SK-N-SH (cell line): Measurements from ENCODE around the gene PSD. TPM values are rescaled to one million over a fixed set of nuclear protein-coding genes. Genes with fewer than 3 reads are reported as not detected.

ENCODE experiments used
- CTCF ChIA-PET: fragments of 300-600, 350-600 bp; formaldehyde crosslinking; extraction: SDS; loops from one replicate; lab custom pipeline; 2021; lab: Yijun Ruan, JAX
- POLR2A ChIA-PET: fragments of 350-600 bp; sonication (Branson Sonifier 250); formaldehyde crosslinking; extraction: SDS; loops from one replicate; lab custom pipeline; 2020; ENCODE audit warnings: antibody characterized with exemption, inconsistent platforms; lab: Yijun Ruan, JAX
- DNase-seq: peaks from one replicate; pipeline ENCODE4 v3.0.0; 2012
- H2AFZ ChIP-seq: fragments of 200-600 bp; sonication (generic); 2 replicates; pipeline ENCODE4 v1.8.1; 2016; ENCODE audit warnings: antibody characterized with exemption, mild to moderate bottlenecking, low read depth
- H3F3A ChIP-seq: fragments of 200-600 bp; sonication (generic); replicated peaks from 2 replicates; pipeline ENCODE3; 2016; ENCODE audit warnings: antibody characterized with exemption, mild to moderate bottlenecking; ENCODE audit not compliant: insufficient read depth
- H3K27ac ChIP-seq, 2 experiments: fragments of 200-500 bp in 1 of 2; fragments of 200-600 bp in 1 of 2; sonication (Bioruptor generic) in 1 of 2; sonication (generic), shearing (Covaris generic) in 1 of 2; 2 replicates each; pipeline versions ENCODE4 v1.5.1 to v1.6.1; 2014 to 2016; ENCODE audit warnings: low read depth in 2 of 2, inconsistent platforms in 1 of 2, low read length in 1 of 2, mild to moderate bottlenecking in 1 of 2, mixed read lengths in 1 of 2
- H3K27me3 ChIP-seq: fragments of 200-600 bp; sonication (generic), shearing (Covaris generic); 2 replicates; pipeline ENCODE4 v1.6.1; 2016; ENCODE audit warnings: mixed run types; ENCODE audit not compliant: insufficient read depth
- H3K36me3 ChIP-seq, 2 experiments: fragments of 200-500 bp in 1 of 2; fragments of 200-600 bp in 1 of 2; sonication (Bioruptor generic) in 1 of 2; sonication (generic) in 1 of 2; replicated peaks in 1 of 2; 2 replicates each; pipeline versions ENCODE3 to v1.5.1; 2014 to 2016; ENCODE audit warnings: low read length in 1 of 2, mild to moderate bottlenecking in 1 of 2; ENCODE audit not compliant: insufficient read depth in 2 of 2, control insufficient read depth in 1 of 2
- H3K4me1 ChIP-seq, 2 experiments: fragments of 200-500 bp in 1 of 2; fragments of 200-600 bp in 1 of 2; sonication (Bioruptor generic) in 1 of 2; sonication (generic), shearing (Covaris generic) in 1 of 2; 2 replicates each; pipeline versions ENCODE4 v1.5.1 to v1.6.1; 2014 to 2016; ENCODE audit warnings: low read depth in 1 of 2, low read length in 1 of 2, mixed run types in 1 of 2; ENCODE audit not compliant: insufficient read depth in 2 of 2, control insufficient read depth in 1 of 2
- H3K4me2 ChIP-seq: fragments of 200-600 bp; sonication (generic), shearing (Covaris generic); 2 replicates; pipeline ENCODE4 v1.6.1; 2017; ENCODE audit warnings: mixed run types
- H3K4me3 ChIP-seq, 2 experiments: fragments of 200-500 bp in 1 of 2; fragments of 200-600 bp in 1 of 2; sonication (Bioruptor generic) in 1 of 2; sonication (generic), shearing (Covaris generic) in 1 of 2; 2 replicates each; pipeline versions ENCODE4 v1.5.1 to v1.8.1; 2014 to 2016; ENCODE audit warnings: low read depth in 2 of 2, inconsistent platforms in 1 of 2, low read length in 1 of 2, mild to moderate bottlenecking in 1 of 2, mixed read lengths in 1 of 2, moderate library complexity in 1 of 2
- H3K79me2 ChIP-seq: fragments of 200-600 bp; sonication (generic); 2 replicates; pipeline ENCODE4 v1.8.1; 2017; ENCODE audit warnings: mild to moderate bottlenecking; ENCODE audit not compliant: insufficient read depth
- H3K9ac ChIP-seq: fragments of 200-600 bp; sonication (generic); 2 replicates; pipeline ENCODE4 v1.6.1; 2017; ENCODE audit warnings: mixed run types
- H3K9me2 ChIP-seq: fragments of 200-600 bp; sonication (generic); 2 replicates; pipeline ENCODE4 v1.6.1; 2017; ENCODE audit warnings: mixed run types
- H3K9me3 ChIP-seq: fragments of 200-600 bp; sonication (generic); 2 replicates; pipeline ENCODE4 v1.6.1; 2017; ENCODE audit warnings: mixed run types, mild to moderate bottlenecking, moderate library complexity
- H4K20me1 ChIP-seq: fragments of 200-600 bp; sonication (generic); 2 replicates; pipeline ENCODE4 v1.6.1; 2017; ENCODE audit warnings: mild to moderate bottlenecking, mixed run types; ENCODE audit not compliant: insufficient read depth
- EP300 ChIP-seq, 2 experiments: IDR thresholded peaks; 2 replicates each; pipeline versions ENCODE4 v1.4.0 to v1.6.1; 2012; ENCODE audit warnings: borderline replicate concordance in 1 of 2, low read depth in 1 of 2, low read length in 1 of 2
- FOXM1 ChIP-seq: IDR thresholded peaks from 2 replicates; pipeline ENCODE4 v1.4.0; 2012; ENCODE audit warnings: low read depth, mild to moderate bottlenecking
- GATA2 ChIP-seq: sonication (generic); formaldehyde crosslinking; IDR thresholded peaks from 2 replicates; pipeline ENCODE4 v1.5.0; 2020; ENCODE audit warnings: mild to moderate bottlenecking, missing genetic modification reagents
- IRF3 ChIP-seq: fragments of 150-350 bp; IDR thresholded peaks from 2 replicates; pipeline ENCODE4 v1.6.1; 2016; ENCODE audit warnings: mild to moderate bottlenecking, low read depth, low read length
- MAX ChIP-seq: IDR thresholded peaks from 2 replicates; pipeline ENCODE4 v1.4.0; 2012; ENCODE audit warnings: low read depth
- MXI1 ChIP-seq: IDR thresholded peaks from 2 replicates; pipeline ENCODE4 v1.6.1; 2012; ENCODE audit warnings: mild to moderate bottlenecking, low read depth, low read length, improper control_type of control experiment
- SMC3 ChIP-seq: IDR thresholded peaks from 2 replicates; pipeline ENCODE4 v1.6.1; 2012; ENCODE audit warnings: low read depth, low read length, improper control_type of control experiment
- TAF1 ChIP-seq: IDR thresholded peaks from 2 replicates; pipeline ENCODE4 v1.6.1; 2012; ENCODE audit warnings: low read depth, mild to moderate bottlenecking, low read length, moderate library complexity, borderline replicate concordance
- TCF12 ChIP-seq: IDR thresholded peaks from 2 replicates; pipeline ENCODE4 v1.4.0; 2012
- TEAD4 ChIP-seq: IDR thresholded peaks from 2 replicates; pipeline ENCODE4 v1.4.0; 2012; ENCODE audit warnings: mild to moderate bottlenecking, borderline replicate concordance; ENCODE audit not compliant: insufficient read depth
- USF1 ChIP-seq: IDR thresholded peaks from 2 replicates; pipeline ENCODE4 v1.4.0; 2012; ENCODE audit warnings: low read depth, borderline replicate concordance
- YY1 ChIP-seq: IDR thresholded peaks from 2 replicates; pipeline ENCODE4 v1.4.0; 2012; ENCODE audit warnings: low read depth, mild to moderate bottlenecking
- WGBS: methylation state at CpG from one replicate; pipeline ENCODE4 v1.1.6; 2017; ENCODE audit warnings: low lambda C conversion rate; 5-methylcytosine and 5-hydroxymethylcytosine counted together
- polyA plus RNA-seq, 3 experiments: library from polyadenylated mRNA; depleted of rRNA; stranded (reverse); fragments of >200 nt; gene quantifications; 2 replicates each; pipeline ENCODE4 v1.2.3, GENCODE V29; 2012
- TF ChIP-seq, protein P1 (sequence below): IDR thresholded peaks from 2 replicates; pipeline ENCODE4 v1.4.0; 2012; ENCODE audit warnings: low read depth, borderline replicate concordance
- TF ChIP-seq, protein P2 (sequence below): IDR thresholded peaks from 2 replicates; pipeline ENCODE4; 2012

PSD gene
- polyA plus RNA-seq, 1 of the 3 experiments (the other 2 are of a cell fraction) = 0.97 TPM

GRCh38 chr10:102463983-102464382 is 45.4 kb upstream of the PSD start (continued):
- TF ChIP-seq TAF1 (no peak), SMC3 (no peak), EP300 (IDR thresholded peaks at IDR 0.05; ENCODE audit: borderline replicate concordance in 1 of 2, low read depth in 1 of 2, low read length in 1 of 2) (no peak), TCF12 (no peak), MAX (no peak)
- TF ChIP-seq, all 33 proteins: peak for 0

DNA sequence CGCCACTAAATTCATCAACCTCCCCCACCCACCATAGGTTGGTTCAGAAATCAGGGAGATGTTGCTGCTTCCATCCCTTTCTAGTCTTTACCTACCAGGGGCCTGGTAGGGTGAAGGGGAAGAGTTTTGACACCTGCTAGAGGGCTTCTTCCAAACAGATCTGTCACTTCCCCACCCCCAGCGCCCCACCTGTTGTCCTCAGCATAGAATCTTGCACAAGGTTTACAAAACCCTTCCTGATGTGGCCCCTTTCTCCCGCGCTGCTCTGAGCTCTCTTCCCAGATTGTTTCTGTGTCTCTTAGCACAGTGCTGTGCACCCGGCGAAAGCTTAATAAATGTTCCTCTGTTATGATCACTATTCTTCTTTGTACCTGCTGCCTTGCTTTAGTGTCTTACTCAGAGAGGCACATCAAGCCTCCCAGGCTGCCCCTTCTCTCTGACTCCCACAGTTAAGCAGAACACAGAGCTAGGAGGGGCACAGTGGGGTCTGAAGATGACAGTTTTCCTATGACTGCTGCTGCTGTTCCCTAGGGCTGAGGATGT is 44.0 kb upstream of the PSD start:
- CTCF ChIA-PET = interaction anchor here (0.9 to 3.9 kb wide), 7 partner anchors 16 to 1469 kb away, joined by 3 to 27 read pairs (median 3); no protein-coding TSS in a partner anchor
- H4K20me1 ChIP-seq = no peaks in the 10 kb centered on the region
- 91% methylated on average over 6 of the region's 6 CpGs for WGBS
- H3K4me1 ChIP-seq = peaks cover 0 to 10% of the 10 kb centered on the region in 2 experiments; a peak in 1 of 4 replicates
- POLR2A ChIA-PET = interaction anchor here (1.3 to 2.8 kb wide), 3 partner anchors 11 to 30 kb away, joined by 5 to 27 read pairs (median 7); partner anchors contain the start of genes C10orf95 and CUEDC2
- no peaks in the 10 kb centered on the region for H3K36me3 ChIP-seq
- H3K9me2 ChIP-seq = no peaks in the 10 kb centered on the region
- no peak overlapping the region for H3K27ac ChIP-seq
- no peaks in the 10 kb centered on the region for H3K9me3 ChIP-seq
- H3K79me2 ChIP-seq = no peaks in the 10 kb centered on the region
- no peak overlapping the region for H3K9ac ChIP-seq
- H2AFZ ChIP-seq = no peak overlapping the region
- no peaks in the 10 kb centered on the region for H3K27me3 ChIP-seq
- no peak overlapping the region; a peak in 1 of 4 replicates for H3K4me3 ChIP-seq
- DNase-seq = no peak
- TF ChIP-seq MXI1 = no peak
- no peak for TF ChIP-seq IRF3
- no peak for TF ChIP-seq YY1
- no peak for TF ChIP-seq USF1
- TF ChIP-seq, protein P1, sequence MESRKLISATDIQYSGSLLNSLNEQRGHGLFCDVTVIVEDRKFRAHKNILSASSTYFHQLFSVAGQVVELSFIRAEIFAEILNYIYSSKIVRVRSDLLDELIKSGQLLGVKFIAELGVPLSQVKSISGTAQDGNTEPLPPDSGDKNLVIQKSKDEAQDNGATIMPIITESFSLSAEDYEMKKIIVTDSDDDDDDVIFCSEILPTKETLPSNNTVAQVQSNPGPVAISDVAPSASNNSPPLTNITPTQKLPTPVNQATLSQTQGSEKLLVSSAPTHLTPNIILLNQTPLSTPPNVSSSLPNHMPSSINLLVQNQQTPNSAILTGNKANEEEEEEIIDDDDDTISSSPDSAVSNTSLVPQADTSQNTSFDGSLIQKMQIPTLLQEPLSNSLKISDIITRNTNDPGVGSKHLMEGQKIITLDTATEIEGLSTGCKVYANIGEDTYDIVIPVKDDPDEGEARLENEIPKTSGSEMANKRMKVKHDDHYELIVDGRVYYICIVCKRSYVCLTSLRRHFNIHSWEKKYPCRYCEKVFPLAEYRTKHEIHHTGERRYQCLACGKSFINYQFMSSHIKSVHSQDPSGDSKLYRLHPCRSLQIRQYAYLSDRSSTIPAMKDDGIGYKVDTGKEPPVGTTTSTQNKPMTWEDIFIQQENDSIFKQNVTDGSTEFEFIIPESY = no peak
- TF ChIP-seq GATA2 = no peak
- no peak for TF ChIP-seq TEAD4
- TF ChIP-seq FOXM1 = no peak
- TF ChIP-seq, protein P2, sequence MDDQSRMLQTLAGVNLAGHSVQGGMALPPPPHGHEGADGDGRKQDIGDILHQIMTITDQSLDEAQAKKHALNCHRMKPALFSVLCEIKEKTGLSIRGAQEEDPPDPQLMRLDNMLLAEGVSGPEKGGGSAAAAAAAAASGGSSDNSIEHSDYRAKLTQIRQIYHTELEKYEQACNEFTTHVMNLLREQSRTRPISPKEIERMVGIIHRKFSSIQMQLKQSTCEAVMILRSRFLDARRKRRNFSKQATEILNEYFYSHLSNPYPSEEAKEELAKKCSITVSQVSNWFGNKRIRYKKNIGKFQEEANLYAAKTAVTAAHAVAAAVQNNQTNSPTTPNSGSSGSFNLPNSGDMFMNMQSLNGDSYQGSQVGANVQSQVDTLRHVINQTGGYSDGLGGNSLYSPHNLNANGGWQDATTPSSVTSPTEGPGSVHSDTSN = no peak
- no peak overlapping the region for H3K4me2 ChIP-seq
- peaks cover 5% of the 10 kb centered on the region for H3F3A ChIP-seq
